Measurements from ENCODE around the gene ZBED3.

Gene ZBED3

GRCh38 chr5:77086689-77087483 is at the start of gene ZBED3:
Gene ZBED3, minus strand, starts transcription at chr5:77087285. Its CDS starts 9,407 bp downstream, at chr5:77077878.
- TF ChIP-seq, protein P1, sequence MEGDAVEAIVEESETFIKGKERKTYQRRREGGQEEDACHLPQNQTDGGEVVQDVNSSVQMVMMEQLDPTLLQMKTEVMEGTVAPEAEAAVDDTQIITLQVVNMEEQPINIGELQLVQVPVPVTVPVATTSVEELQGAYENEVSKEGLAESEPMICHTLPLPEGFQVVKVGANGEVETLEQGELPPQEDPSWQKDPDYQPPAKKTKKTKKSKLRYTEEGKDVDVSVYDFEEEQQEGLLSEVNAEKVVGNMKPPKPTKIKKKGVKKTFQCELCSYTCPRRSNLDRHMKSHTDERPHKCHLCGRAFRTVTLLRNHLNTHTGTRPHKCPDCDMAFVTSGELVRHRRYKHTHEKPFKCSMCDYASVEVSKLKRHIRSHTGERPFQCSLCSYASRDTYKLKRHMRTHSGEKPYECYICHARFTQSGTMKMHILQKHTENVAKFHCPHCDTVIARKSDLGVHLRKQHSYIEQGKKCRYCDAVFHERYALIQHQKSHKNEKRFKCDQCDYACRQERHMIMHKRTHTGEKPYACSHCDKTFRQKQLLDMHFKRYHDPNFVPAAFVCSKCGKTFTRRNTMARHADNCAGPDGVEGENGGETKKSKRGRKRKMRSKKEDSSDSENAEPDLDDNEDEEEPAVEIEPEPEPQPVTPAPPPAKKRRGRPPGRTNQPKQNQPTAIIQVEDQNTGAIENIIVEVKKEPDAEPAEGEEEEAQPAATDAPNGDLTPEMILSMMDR (conservative IDR thresholded peaks at IDR 0.05; ENCODE audit: low read length): peak; percentile 28
- H3K4me3 ChIP-seq (ENCODE audit: low read length): peak within 1 kb of the TSS; percentile 76
- DNase-seq (ENCODE audit: low read depth): peak; percentile 71

DNA sequence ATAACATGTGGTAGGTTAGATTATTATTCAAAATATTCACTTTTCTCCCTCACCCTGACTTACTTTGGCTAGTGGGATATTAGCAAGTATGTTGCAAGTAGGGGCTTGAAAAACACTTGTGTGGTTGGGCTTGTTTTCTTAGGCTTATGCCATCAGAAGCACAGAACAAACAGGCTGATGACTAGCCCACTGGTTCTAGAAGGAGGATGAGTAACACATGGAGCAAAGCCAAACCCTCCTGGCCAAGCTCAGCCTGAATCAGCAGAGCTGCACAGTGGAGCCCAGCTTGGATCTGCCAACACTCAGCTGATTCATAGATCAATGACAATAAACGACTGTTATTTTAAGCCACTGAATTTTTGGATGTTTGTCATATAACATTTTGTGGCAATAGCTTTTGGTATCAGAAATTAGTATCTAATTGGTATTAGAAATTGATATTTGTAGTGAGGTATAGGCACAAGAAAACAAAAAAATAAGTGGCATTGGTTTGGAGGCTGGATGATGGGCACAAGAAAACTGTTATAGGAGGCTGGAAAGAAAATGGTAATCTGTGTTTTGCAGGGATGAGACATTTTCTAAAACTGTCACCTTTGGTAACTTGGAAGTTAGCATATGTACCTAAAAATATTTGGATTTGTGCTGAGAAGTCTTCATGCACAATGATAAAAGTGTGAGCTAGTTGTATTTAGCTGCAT is 46.1 kb upstream of the ZBED3 start:
- DNase-seq (ENCODE audit: low read depth): peak; percentile 95
- H3K4me3 ChIP-seq (ENCODE audit: low read length): no peak overlapping the region
- TF ChIP-seq, protein P1 (conservative IDR thresholded peaks at IDR 0.05; ENCODE audit: low read length): no peak

- DNase-seq (ENCODE audit: low read depth): no peak
- TF ChIP-seq, protein P1 (conservative IDR thresholded peaks at IDR 0.05; ENCODE audit: low read length): no peak
- H3K4me3 ChIP-seq (ENCODE audit: low read length): no peak overlapping the region
Measured at GRCh38 chr5:77131361-77131760, 44.3 kb upstream of the ZBED3 start.

- no peak overlapping the region for H3K4me3 ChIP-seq (ENCODE audit: low read length)
- TF ChIP-seq, protein P1 (conservative IDR thresholded peaks at IDR 0.05; ENCODE audit: low read length): peak; percentile 40
- peak; percentile 4 for DNase-seq (ENCODE audit: low read depth)
Measured at GRCh38 chr5:77129391-77129990, 42.4 kb upstream of the ZBED3 start.

- DNase-seq (ENCODE audit: low read depth): no peak
- TF ChIP-seq, protein P1 (conservative IDR thresholded peaks at IDR 0.05; ENCODE audit: low read length): no peak
- H3K4me3 ChIP-seq (ENCODE audit: low read length): no peak overlapping the region
Measured at GRCh38 chr5:77128411-77129061, 41.5 kb upstream of the ZBED3 start.

DNA sequence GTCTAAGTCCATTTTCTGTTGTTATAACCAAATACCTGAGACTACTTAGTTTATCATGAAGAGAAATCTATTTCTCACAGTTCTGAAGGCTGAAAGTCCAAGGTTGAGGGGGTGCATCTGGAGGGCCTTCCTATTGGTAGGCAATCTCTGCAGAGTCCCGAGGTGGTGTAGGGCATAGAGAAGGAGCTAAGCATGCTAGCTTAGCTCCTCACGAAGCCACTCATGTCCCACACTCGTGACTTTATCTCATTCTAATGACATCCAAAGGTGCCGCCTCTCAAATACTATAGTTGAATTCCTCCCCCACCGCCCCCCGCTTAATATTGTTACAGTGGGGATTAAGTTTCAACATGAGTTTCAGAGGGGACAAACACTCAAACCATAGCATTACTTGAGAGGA is 36.0 kb upstream of the ZBED3 start:
- no peak for DNase-seq (ENCODE audit: low read depth)
- no peak overlapping the region for H3K4me3 ChIP-seq (ENCODE audit: low read length)
- TF ChIP-seq, protein P1 (conservative IDR thresholded peaks at IDR 0.05; ENCODE audit: low read length): no peak
